NCI-H187 treated with DMSO at 0.1 percent for 48 hours (cell line): Measurements from ENCODE around the gene ZP2.
"Not testable (repeated sequence)": the region's sequence is repeated elsewhere in the genome, so short reads cannot be mapped to it uniquely, and the experiment has no call there.

ENCODE experiments used
- DNase-seq: peaks from one replicate; lab custom pipeline; 2025; lab: John Stamatoyannopoulos, UW

The ZP2 gene

GRCh38 chr16:21214086-21214485 lies 2.7 kb upstream of the ZP2 start:
- no peak for DNase-seq

DNA sequence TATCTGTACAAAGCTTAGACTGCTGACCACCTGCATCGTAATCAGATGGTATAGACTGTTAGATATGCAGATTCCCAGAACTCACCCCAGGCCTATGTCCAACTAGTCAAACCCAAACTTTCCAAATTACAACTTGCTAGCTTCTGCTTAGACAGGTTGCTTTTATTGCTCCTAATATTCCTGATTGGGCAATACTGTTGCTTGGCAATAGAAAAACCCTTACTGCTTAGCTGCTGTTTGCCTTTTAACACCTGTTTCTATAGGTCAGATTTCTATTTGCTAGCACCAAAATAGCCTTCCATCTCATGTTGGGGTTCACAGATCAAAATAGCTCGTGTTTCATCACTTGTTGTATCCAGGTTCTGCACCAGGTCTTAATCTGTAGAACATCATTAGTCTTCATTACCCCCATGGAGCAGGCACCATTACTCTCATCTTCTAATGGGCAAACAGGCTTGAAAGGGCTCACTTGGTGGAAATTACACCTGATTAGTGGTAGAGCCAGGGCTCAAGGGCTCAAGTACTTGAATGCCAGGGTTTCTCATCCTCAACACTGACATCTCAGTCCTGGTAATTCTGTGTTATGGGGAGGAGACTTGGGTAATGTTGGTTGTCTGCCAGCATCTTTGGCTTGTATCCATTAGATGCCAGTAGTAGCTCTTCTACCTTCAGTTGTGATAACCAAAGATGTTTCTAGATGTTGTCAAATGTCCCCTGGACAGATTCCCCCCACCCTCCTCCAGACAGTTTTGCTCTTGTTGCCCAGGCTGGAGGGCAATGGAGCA lies 2.7 kb downstream of the ZP2 start:
- DNase-seq, result no peak

- DNase-seq, result no peak
Measured at GRCh38 chr16:21206550-21206949, 4.8 kb downstream of the ZP2 start.

- DNase-seq, result no peak
Measured at GRCh38 chr16:21205303-21205702, 6.1 kb downstream of the ZP2 start.

GRCh38 chr16:21203155-21203797 lies 8.1 kb downstream of the ZP2 start:
- DNase-seq, result no peak

DNA sequence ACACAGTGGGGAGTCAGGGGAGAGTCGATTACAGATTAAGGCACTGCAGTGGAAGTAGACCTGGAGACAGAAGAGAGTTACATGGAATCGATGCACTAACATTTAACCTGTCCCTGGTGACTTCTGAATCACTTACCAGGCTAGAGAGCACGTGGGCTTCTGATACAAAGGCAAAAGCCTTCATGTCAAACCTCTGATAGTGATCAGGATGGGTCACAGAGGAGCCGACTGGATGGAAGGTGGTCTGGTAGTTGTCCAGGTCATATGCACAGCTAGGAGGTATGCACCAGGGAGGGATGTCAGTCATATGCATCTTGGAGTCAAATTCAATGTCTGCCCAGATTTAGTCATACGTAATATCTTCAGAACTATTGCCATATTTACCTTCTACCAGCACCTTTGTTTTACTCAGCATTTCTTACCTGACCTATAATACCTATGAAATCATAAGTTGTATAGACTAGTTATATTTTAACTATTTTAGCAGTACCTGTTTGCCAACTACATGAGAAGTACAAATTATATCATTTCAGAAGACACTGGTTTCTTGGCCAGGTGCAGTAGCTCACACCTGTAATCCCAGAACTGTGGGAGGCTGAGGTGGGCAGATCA lies 11.7 kb downstream of the ZP2 start:
- no peak for DNase-seq

GRCh38 chr16:21197621-21198020 lies 13.8 kb downstream of the ZP2 start:
- DNase-seq, result no peak

DNA sequence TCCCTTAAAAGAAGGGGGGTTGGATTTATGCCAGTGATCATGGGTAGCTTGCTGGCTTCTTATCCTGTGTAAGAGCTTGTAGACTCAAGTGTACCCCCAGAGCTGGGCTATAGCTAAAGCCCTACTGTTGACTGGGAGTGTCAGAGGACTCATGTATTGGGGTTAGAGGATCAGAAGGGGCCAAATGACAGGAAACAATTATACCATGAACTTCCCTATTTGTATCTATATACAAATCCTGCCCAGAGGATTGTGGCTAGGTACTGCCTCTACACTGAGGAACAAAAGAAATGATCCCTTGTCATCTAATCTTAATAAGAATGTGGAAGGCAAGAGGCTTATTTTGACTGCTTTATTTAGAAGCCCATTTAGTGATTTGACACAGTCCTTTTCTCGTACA lies 14.3 kb downstream of the ZP2 start:
- no peak for DNase-seq

- not testable (repeated sequence) for DNase-seq
Measured at GRCh38 chr16:21195330-21195729, 16.0 kb downstream of the ZP2 start.

DNA sequence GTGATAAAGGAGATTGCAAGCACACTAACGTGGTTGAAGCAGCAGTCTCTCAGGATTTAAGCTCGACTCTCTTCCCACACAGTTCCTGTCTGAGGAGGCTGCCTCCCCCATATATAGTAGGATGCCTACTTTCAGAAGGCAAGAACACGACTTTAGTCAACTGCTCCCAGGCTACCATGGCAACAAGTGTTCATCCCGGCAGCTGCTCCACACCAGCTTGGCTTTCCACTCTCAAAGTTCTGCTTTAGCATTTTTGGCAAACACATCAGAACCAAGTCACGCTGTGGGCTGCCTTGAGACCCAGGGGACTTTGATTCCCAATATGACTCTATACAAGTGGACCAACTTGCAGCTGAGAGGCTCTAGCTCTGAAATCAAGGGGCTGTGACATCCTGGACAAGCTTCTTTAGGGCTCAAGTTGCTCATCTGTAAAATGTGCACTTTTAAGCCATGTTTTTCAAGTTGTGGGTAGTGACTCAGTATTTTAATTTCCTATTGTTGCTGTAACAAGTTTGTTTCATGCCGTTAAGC lies 16.5 kb downstream of the ZP2 start:
- no peak for DNase-seq

GRCh38 chr16:21192991-21193390 lies 18.4 kb downstream of the ZP2 start:
- no peak for DNase-seq

DNA sequence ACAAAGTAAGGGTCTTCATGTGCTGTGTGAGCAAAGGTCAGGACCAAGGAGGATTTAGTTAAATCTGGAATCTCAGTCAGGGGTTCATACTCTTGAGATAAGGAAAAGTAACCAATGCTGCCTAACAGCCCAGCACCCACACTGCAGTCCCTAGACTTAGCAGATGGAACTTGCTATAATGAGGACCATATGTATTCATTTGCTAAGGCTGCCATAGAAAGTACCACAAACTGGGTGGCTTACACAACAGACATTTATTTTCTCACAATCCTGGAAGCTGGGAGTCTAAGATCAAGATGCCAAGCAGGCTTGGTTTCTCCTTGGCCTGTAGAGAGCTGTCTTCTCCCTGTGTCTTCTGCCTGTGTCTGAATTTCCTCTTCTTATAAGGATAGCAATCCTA lies 20.8 kb downstream of the ZP2 start:
- DNase-seq, result no peak

GRCh38 chr16:21190013-21190412 lies 21.4 kb downstream of the ZP2 start:
- no peak for DNase-seq

- no peak for DNase-seq
Measured at GRCh38 chr16:21189311-21189710, 22.1 kb downstream of the ZP2 start.

GRCh38 chr16:21186326-21186691 lies 25.1 kb downstream of the ZP2 start:
- DNase-seq, result no peak

DNA sequence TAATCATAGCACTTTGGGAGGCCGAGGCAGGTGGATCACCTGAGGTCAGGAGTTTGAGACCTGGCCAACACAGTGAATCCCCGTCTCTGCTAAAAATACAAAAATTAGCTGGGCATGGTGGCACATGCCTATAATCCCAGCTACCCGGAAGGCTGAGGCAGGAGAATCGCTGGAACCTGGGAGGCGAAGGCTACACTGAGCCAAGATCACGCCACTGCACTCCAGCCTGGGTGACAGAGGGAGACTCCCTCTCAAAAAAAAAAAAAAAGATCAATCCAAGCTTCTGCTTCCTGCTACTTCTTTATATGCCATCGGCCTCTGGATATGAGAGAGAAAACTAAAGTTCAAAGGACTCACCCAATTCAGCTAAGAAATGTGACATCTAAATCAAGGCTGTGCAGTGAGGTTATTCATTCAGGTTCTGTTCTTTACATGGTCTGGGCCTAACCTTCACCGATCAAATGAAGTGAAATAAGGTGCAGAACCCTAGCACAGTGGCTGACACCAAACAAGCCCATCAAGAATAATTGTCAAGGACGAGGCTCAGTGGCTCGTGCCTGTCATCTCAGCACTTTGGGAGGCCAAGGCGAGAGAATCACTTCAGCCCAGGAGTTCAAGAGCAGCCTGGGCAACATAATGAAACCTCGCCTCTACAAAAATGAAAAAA lies 25.6 kb downstream of the ZP2 start:
- no peak for DNase-seq

DNA sequence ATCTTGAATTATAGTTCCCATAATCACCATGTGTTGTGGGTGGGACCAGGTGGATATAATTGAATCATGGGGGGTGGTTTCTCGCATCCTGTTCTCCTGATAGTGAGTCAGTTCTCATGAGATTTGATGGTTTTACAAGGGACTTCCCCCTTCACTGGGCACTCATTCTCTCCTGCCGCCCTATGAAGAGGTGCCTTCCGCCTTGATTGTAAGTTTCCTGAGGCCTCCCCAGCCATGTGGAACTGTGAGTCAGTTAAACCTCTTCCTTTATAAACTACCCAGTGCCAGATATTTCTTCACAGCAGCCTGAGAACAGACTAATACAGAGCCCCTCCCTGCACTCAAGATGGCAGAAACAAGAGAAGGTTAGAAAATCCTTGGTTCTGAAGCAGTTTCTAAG lies 26.5 kb downstream of the ZP2 start:
- DNase-seq, result no peak

DNA sequence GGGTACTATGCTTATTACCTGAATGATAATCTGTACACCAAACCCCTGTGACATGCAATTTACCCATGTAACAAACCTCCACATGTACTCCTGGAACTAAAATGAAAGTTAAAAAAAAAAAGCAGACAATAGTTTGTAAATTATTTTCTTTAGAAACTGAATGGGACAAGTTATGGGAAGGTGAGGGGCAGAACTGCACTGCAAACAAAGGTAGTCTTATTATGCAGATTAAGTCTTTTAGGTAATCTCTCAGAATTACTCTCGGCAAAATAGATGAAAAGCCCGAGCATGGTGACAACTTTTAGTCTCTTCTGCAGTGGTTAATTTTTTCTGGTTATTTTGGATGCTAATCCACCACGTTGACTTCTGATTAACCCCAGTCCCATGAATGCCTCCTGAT lies 27.4 kb downstream of the ZP2 start:
- DNase-seq, result no peak

GRCh38 chr16:21179983-21180365 lies 31.4 kb downstream of the ZP2 start:
- no peak for DNase-seq

DNA sequence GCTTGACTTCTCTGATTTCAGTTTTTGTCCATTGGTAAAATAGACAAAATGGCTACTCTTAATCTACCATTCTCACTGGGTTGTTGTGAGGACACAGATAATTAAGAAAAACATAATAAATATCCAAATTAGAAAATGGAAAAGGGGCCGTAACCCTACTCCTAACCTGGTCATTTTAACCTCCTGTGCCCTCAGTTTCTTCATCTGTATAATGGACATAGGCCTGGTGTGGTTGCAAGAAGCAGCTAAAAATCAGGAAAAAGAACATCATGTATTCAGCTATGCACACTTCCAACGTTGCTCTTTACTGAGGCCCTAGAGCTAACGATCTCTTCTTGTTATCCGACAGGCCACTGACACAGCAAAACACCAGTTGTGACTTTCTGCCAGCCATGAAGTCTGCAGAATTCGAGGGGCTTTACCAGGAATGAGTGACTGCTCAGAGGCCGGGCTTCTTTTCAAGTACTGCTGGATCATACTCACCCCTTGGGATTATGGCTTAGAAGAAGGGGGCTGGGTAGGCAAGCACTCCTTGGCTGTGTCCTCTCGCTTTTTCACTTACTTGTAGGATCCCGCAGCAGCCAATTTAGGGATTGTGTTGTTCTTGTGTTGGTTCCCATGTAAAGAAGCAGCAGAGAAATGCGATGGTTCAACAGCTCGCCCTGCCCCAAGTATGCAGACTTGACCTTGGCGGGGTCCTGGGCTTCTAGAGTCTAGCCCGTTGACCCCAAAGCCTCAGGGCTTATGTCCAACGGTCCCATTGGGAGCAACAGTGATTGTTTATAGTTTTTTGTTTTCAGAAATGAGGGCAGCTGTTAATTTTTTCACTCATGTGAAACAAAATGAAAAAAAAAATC lies 32.0 kb downstream of the ZP2 start:
- DNase-seq, result no peak

DNA sequence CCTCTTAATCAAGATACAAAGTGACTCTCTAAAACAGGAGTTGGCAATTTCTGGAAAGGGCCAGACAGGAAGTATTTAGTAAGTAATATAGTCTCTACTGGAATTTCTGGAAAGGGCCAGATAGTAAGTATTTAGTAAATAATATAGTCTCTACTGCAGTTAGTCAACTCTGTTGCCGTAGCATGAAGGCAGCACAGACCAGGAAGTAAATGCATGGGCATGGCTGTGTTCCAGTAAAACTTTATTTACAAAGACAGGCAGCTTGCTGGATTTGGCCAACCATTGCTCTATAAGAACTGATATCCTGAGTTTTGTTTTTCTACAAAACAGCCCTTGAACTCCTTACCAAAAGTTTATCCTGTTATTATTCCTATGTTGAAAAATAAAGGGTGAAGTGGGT lies 36.0 kb downstream of the ZP2 start:
- no peak for DNase-seq

- no peak for DNase-seq
Measured at GRCh38 chr16:21172650-21173049, 38.7 kb downstream of the ZP2 start.
